ENCODE data around the gene CTSH. TPM values are rescaled to one million over a fixed set of nuclear protein-coding genes. Genes with fewer than 3 reads are reported as not detected.
A peak's percentile ranks its signal among the peaks of the same experiment; 100 is the strongest.

Gene CTSH
- total RNA-seq, 1 donor from 2014 or later: 5.7 TPM

DNA sequence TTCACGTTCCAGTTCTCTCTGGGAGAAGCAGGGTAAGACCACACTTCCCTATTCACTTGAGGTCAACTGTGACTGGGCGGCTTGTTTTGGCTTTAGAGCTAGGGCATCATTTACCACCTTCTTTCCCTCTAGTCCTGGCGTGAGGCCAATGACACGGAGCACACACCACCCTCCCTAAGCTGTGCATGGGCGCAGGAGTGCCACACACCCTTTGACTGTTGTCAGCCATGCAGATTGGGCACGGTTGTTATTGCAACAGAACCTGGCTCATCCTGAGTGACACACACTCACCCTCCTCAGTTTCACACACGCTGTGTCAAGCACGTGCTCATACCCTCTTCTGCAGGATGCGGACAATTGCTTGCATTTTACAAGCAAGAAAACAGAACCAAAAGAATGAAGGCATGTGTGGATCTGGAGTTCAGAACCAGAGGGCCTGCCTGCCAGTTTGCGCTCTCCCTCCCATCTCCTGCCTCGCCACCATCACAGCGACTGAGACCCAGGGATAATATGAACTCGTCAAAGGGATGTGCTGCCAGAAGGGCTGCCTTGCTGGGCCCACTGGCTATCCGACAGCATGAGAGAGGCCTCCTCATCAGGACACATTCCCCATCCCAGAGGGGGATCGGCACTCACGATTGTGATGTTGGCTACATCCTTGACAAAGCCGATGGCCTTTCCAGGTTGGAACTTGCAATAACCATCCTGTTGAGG is 17.6 kb downstream of the CTSH start:
- no peaks in the 10 kb centered on the region for H3K9me3 ChIP-seq (ENCODE audit: insufficient read depth, low read depth, low read length)
- H2AFZ ChIP-seq (ENCODE audit: low read depth, low read length): no peak overlapping the region
- no peak overlapping the region for H3K4me3 ChIP-seq (ENCODE audit: insufficient read depth, low read depth, low read length)
- no peaks in the 10 kb centered on the region for H3K79me2 ChIP-seq (ENCODE audit: insufficient read depth, low read length)
- Mint-ChIP-seq H3K36me3 (ENCODE audit: low read depth, unreplicated experiment) (peaks cover 14% of the 10 kb centered on the region), H3K27ac (ENCODE audit: unreplicated experiment) (peak overlapping the region; percentile 71), H3K9me3 (ENCODE audit: unreplicated experiment) (no peaks in the 10 kb centered on the region), H3K4me1 (ENCODE audit: low read depth, unreplicated experiment) (peaks cover 5% of the 10 kb centered on the region), H3K27me3 (ENCODE audit: low read depth, unreplicated experiment) (peaks cover 5% of the 10 kb centered on the region), H3K4me3 (ENCODE audit: unreplicated experiment) (no peak overlapping the region)
- peaks cover 6% of the 10 kb centered on the region for H3K36me3 ChIP-seq (ENCODE audit: insufficient read depth, low read length)
- no peaks in the 10 kb centered on the region for H3K27me3 ChIP-seq (ENCODE audit: insufficient read depth, low read length)
- H3K4me1 ChIP-seq (ENCODE audit: insufficient read depth, low read length): peaks cover 11% of the 10 kb centered on the region
- FAIRE-seq: no peak
- no peak overlapping the region for H3K27ac ChIP-seq (ENCODE audit: low read depth, low read length)
- TF ChIP-seq, protein P1, sequence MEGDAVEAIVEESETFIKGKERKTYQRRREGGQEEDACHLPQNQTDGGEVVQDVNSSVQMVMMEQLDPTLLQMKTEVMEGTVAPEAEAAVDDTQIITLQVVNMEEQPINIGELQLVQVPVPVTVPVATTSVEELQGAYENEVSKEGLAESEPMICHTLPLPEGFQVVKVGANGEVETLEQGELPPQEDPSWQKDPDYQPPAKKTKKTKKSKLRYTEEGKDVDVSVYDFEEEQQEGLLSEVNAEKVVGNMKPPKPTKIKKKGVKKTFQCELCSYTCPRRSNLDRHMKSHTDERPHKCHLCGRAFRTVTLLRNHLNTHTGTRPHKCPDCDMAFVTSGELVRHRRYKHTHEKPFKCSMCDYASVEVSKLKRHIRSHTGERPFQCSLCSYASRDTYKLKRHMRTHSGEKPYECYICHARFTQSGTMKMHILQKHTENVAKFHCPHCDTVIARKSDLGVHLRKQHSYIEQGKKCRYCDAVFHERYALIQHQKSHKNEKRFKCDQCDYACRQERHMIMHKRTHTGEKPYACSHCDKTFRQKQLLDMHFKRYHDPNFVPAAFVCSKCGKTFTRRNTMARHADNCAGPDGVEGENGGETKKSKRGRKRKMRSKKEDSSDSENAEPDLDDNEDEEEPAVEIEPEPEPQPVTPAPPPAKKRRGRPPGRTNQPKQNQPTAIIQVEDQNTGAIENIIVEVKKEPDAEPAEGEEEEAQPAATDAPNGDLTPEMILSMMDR (IDR thresholded peaks at IDR 0.05; ENCODE audit: insufficient read depth, low read depth, low read length): no peak
- TF ChIP-seq EZH2 (IDR thresholded peaks at IDR 0.05; ENCODE audit: insufficient read depth, low read length): no peak
- no peak overlapping the region for H3K9ac ChIP-seq (ENCODE audit: low read length)
- DNase-seq (ENCODE audit: low read depth): no peak
- no peak overlapping the region for H3K4me2 ChIP-seq (ENCODE audit: low read length)
- H4K20me1 ChIP-seq (ENCODE audit: insufficient read depth, low read length): peaks cover 26% of the 10 kb centered on the region

DNA sequence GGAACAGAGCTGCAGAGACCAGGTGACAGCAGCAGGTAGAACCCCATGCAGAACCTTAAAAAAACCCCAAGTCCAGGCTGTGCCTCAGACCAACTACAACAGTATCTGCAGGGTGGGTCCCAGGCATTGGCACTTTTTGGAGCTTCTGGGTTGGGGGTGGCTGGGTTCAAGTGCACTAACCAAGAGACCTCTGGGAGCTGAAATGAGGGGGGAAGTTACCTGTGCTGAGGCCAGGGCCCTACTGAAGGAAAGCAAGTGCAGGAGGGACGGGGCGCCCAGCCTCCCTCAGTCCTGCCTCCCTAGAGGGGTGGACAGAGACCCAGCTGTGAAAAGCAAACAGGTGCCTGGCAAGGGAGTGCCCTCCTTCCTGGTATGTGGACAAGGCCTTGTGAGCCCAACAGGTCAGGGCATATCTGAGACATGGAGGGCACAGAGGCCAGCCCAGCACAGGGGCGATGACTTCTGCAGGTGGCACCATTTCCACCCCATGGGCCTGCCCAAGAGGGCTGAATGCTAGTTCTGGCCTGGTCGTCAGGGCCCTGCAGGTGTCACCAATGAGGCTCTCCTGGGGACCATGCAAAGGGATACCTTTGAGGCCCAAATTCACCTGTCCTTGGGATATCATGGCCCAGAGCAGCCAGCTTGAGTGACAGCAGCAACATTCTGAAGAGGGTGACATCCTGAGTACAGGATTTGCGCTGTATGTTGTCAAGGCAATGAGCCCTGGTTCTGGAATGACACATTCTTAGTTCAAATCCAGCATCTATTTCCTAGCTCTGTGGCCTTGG is 18.7 kb downstream of the CTSH start:
- no peaks in the 10 kb centered on the region for H3K27me3 ChIP-seq (ENCODE audit: insufficient read depth, low read length)
- no peak overlapping the region for H3K9ac ChIP-seq (ENCODE audit: low read length)
- H3K27me3 Mint-ChIP-seq (ENCODE audit: low read depth, unreplicated experiment): peaks cover 1% of the 10 kb centered on the region
- H3K4me3 Mint-ChIP-seq (ENCODE audit: unreplicated experiment): no peak overlapping the region
- no peak overlapping the region for H3K4me3 ChIP-seq (ENCODE audit: insufficient read depth, low read depth, low read length)
- H3K9me3 Mint-ChIP-seq (ENCODE audit: unreplicated experiment): no peaks in the 10 kb centered on the region
- H2AFZ ChIP-seq (ENCODE audit: low read depth, low read length): no peak overlapping the region
- H3K79me2 ChIP-seq (ENCODE audit: insufficient read depth, low read length): no peaks in the 10 kb centered on the region
- peaks cover 25% of the 10 kb centered on the region for H4K20me1 ChIP-seq (ENCODE audit: insufficient read depth, low read length)
- peaks cover 10% of the 10 kb centered on the region for H3K36me3 ChIP-seq (ENCODE audit: insufficient read depth, low read length)
- no peak for TF ChIP-seq EZH2 (IDR thresholded peaks at IDR 0.05; ENCODE audit: insufficient read depth, low read length)
- TF ChIP-seq, protein P1 (IDR thresholded peaks at IDR 0.05; ENCODE audit: insufficient read depth, low read depth, low read length): no peak
- peaks cover 7% of the 10 kb centered on the region for H3K4me1 ChIP-seq (ENCODE audit: insufficient read depth, low read length)
- FAIRE-seq: no peak
- peaks cover 5% of the 10 kb centered on the region for H3K4me1 Mint-ChIP-seq (ENCODE audit: low read depth, unreplicated experiment)
- H3K36me3 Mint-ChIP-seq (ENCODE audit: low read depth, unreplicated experiment): peaks cover 19% of the 10 kb centered on the region
- DNase-seq (ENCODE audit: low read depth): no peak
- H3K27ac ChIP-seq (ENCODE audit: low read depth, low read length): no peak overlapping the region
- H3K9me3 ChIP-seq (ENCODE audit: insufficient read depth, low read depth, low read length): no peaks in the 10 kb centered on the region
- no peak overlapping the region for H3K27ac Mint-ChIP-seq (ENCODE audit: unreplicated experiment)
- H3K4me2 ChIP-seq (ENCODE audit: low read length): no peak overlapping the region

Measured in astrocyte (in vitro differentiated cells and primary cell).